HG03196 (cell line): Measurements from ENCODE around the gene RAB4B.
"Not testable (repeated sequence)": the region's sequence is repeated elsewhere in the genome, so short reads cannot be mapped to it uniquely, and the experiment has no call there.

ENCODE experiments used
- ATAC-seq: cut with Tn5 transposase; IDR thresholded peaks from one replicate; pipeline ENCODE4 v1.9.1; 2021; ENCODE audit not compliant: unreplicated experiment

Gene RAB4B

GRCh38 chr19:40750058-40750873 lies 27.8 kb upstream of the RAB4B start, which contains the start of gene ACTMAP:
Gene ACTMAP, minus strand, starts transcription at chr19:40750477. Its CDS starts 674 bp downstream, at chr19:40749803.
- peak; percentile 83 for ATAC-seq

GRCh38 chr19:40750874-40751537 lies 27.0 kb upstream of the RAB4B start, which contains the start of gene SNRPA:
Gene SNRPA, plus strand, starts transcription at chr19:40751203. Its CDS starts 206 bp downstream, at chr19:40751409.
- ATAC-seq, result peak; percentile 48

GRCh38 chr19:40752257-40752781 lies 25.7 kb upstream of the RAB4B start:
- no peak for ATAC-seq

- no peak for ATAC-seq
Observed at GRCh38 chr19:40754611-40755247, 23.3 kb upstream of the RAB4B start.

GRCh38 chr19:40755248-40755624 lies 22.8 kb upstream of the RAB4B start:
- no peak for ATAC-seq

- no peak for ATAC-seq
Observed at GRCh38 chr19:40755791-40756190, 22.3 kb upstream of the RAB4B start.

- ATAC-seq, result no peak
Observed at GRCh38 chr19:40756502-40757110, 21.4 kb upstream of the RAB4B start.

- no peak for ATAC-seq
Observed at GRCh38 chr19:40758491-40758890, 19.6 kb upstream of the RAB4B start.

GRCh38 chr19:40759352-40759751 lies 18.7 kb upstream of the RAB4B start:
- ATAC-seq, result no peak

GRCh38 chr19:40762754-40763470 lies 15.1 kb upstream of the RAB4B start:
- no peak for ATAC-seq

GRCh38 chr19:40763526-40763925 lies 14.5 kb upstream of the RAB4B start:
- no peak for ATAC-seq

GRCh38 chr19:40763963-40764362 lies 14.1 kb upstream of the RAB4B start:
- ATAC-seq, result no peak

GRCh38 chr19:40766385-40766784 lies 11.7 kb upstream of the RAB4B start:
- not testable (repeated sequence) for ATAC-seq

GRCh38 chr19:40768869-40769268 lies 9.2 kb upstream of the RAB4B start:
- no peak for ATAC-seq

- not testable (repeated sequence) for ATAC-seq
Observed at GRCh38 chr19:40771101-40771862, 6.8 kb upstream of the RAB4B start.

- no peak for ATAC-seq
Observed at GRCh38 chr19:40774916-40775631, 3.0 kb upstream of the RAB4B start, which contains the start of gene MIA. Gene MIA, plus strand, starts transcription at chr19:40775521. Its CDS starts 22 bp downstream, at chr19:40775543.

- no peak for ATAC-seq
Observed at GRCh38 chr19:40775632-40776022, 2.4 kb upstream of the RAB4B start.

GRCh38 chr19:40776364-40776763 lies 1.7 kb upstream of the RAB4B start:
- no peak for ATAC-seq
